HG02981 (cell line): ENCODE data around the gene LIMCH1.
"Not testable (repeated sequence)": the region's sequence is repeated elsewhere in the genome, so short reads cannot be mapped to it uniquely, and the experiment has no call there.

Experiments
- ATAC-seq: cut with Tn5 transposase; IDR thresholded peaks from one replicate; pipeline ENCODE4 v1.9.1; 2021; ENCODE audit warnings: mild to moderate bottlenecking, moderate library complexity; ENCODE audit not compliant: unreplicated experiment

The LIMCH1 gene

GRCh38 chr4:41670982-41671381 is 133.0 kb downstream of the LIMCH1 start:
- no peak for ATAC-seq

DNA sequence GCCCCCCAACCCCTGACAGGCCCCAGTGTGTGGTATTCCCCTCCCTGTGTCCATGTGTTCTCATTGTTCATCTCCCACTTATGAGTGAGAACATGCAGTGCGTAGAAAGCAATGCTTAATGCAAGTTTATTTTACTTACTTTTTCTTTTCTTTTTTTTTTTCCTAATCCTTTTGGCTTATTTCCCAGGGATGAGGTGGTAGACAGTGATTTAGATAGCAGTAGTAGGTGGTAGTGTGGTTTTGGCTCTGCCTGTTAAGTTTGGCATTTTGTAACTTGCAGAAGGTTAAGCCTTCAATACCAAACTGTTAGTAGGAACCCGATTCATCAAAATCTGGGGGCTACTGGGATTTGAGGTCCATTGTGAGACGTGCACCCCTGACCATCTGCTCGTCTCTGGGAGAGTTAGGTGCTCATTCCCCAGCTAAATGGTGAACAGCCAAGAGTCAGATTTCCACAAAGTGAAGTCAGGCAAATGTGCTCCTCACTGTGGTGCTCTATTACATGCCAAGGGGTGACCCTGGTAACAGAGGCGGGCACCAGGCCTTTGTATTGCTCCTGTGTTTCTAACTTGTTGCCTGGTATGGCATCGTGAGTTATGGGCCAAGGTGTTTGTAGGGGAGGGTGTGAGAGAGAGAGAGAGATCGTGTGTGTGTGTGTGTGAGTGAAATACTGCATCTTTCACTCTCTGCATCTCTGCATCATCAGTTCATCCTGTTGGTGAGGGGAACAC is 140.3 kb downstream of the LIMCH1 start:
- no peak for ATAC-seq

DNA sequence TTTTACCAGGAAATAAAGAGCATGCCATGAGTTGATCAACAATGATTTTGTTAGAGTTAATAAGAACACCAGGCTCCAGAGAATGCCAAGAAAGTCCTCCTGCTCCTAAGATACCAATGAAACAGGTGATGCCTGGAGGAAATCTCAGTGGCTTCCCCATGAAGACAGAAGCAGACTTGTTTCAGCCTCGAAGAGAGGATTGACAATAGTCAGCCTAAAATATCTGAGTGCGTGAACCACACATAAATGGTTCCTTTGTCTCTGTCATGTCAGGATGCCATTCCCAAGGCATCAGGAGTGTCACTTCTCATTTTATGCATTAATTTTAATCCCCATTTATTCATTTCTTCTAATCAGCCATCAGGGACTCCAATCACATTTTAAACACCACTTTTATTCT is 141.0 kb downstream of the LIMCH1 start:
- ATAC-seq = no peak

GRCh38 chr4:41679991-41680390 is 142.0 kb downstream of the LIMCH1 start:
- ATAC-seq = no peak

- ATAC-seq = no peak
These were observed 143.1 kb downstream of the LIMCH1 start for GRCh38 chr4:41681054-41681453.

DNA sequence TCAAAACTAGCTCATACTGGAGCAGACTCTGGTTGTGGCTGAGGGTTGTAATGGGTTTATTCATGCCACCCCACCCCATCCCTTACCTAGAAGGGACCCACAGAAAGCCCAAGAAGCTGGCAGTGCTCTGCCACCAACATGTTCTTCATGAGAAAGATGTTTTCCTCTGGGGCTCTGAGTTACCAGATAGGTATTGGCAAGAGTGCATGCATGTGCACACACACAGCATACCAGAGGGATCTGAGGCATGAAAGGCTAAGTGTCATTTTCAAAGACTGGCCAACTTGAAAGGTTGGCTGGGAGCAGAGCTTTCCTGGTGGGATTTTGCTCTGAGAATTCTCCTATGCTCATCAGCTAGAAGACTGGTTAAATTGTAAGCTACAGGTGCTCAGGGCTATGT is 145.4 kb downstream of the LIMCH1 start:
- no peak for ATAC-seq

DNA sequence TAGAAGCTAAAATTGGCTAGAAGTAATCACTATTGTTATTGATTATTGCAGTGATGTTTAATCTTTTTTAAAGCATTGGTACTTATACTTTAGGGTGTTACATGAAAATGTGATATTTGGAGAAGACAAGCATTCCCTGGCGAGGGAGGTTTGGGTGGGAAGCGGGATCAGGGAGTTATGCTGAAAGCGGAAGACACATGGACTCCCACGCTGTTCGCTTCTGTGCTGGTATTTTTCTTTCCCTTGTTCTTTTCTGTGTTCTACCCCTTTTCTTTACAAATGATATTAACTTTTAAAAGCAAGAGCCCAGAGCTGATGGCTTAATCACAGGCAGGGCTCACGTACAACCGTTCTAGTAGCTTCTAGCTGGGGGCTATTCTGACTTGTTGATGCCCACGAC is 148.9 kb downstream of the LIMCH1 start:
- no peak for ATAC-seq

- ATAC-seq = no peak
These were observed 150.0 kb downstream of the LIMCH1 start for GRCh38 chr4:41687971-41688370.

GRCh38 chr4:41692717-41693345 is 154.9 kb downstream of the LIMCH1 start:
- ATAC-seq = peak; percentile 79

DNA sequence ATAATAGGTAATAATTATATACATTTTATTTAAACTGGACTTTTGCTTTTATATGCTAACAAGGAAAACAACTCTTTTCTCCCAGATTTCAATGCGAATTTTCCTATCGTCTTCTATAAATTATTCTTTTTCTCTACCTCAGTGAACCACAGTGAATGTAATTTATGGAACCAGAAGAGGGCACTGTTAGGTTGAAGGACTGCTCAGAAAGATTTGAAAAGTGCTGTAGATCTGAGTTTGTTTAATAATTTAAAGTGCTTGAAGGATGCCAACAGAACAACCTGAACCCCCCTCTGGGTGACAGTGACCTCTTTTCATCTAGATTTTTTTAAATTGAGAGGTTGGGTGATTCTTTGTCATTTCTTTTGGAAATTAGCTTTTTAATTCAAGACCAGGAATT is 155.7 kb downstream of the LIMCH1 start:
- ATAC-seq = no peak

DNA sequence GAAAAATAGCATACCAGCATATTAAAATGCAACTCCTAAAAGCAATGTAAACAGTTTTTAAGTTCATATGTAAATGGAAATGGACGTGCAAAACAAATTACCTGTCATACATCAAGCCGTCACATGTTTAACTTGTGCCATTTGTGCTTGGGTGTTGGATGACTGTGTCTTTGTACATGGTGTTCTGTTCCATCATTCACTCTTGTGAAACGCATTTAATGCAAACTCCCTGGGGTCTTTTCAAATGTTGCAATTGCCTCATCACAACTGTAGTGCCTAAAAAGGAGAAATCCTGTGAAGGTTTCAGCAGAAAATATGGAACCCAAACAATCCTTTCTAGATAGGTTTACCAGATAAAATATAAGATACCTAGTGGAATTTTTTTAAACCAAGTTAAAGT is 158.2 kb downstream of the LIMCH1 start:
- ATAC-seq = no peak

DNA sequence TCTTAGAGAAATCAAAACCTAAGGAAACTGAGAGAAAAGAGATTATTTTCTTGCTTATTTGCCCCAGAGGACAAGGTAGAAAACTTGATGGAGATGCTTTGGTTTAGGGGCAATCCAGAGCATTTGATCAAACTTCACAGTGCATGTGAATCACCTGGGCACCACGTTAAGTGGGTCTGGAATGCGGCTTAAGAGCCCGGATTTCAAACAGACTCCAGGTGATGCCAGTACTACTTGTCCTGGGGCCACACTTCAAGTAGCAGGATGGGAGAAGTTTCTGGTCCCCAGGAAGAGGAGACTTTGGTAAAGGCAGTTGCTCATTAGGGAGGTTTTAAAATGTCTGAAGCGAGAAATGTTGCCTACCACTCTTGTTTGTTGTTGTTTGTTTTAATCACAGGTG is 158.8 kb downstream of the LIMCH1 start:
- no peak for ATAC-seq

- ATAC-seq = no peak
These were observed 164.0 kb downstream of the LIMCH1 start for GRCh38 chr4:41701983-41702382.

DNA sequence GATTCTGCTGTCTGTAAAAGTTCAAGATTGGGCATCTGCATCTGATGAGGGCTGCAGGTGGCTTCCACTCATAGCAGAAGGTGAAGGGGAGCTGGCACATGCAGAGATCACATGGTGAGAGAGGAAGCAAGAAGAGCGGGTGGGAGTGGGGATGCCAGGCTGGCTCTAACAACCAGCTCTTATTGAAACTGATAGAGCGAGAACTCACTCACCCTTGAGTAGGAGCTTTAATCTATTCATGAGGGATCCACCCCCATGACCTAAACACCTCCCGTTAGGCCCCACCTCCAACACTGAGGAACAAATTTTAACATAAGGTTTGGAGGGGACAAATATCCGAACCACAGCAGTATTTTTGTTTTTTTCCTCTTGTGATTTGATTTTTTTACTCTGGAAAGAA is 164.8 kb downstream of the LIMCH1 start:
- no peak for ATAC-seq

DNA sequence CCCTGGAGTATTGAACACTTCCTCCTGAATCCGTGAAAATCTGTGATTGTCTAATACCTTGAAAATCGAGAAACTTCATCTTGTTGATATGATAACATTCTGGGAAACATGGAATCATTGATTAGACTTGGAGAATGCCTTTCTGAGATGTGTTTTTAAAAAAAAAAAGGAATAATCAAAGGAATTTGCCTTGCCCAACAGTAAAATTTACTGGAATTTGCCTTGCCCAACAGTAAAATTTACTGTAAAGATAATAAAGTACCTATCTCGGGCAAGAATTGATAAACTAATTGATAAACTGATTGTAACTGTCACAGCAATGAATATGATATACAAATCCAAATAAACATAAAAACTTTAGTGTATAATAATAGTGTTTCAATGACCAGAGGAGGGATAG is 165.8 kb downstream of the LIMCH1 start:
- no peak for ATAC-seq

DNA sequence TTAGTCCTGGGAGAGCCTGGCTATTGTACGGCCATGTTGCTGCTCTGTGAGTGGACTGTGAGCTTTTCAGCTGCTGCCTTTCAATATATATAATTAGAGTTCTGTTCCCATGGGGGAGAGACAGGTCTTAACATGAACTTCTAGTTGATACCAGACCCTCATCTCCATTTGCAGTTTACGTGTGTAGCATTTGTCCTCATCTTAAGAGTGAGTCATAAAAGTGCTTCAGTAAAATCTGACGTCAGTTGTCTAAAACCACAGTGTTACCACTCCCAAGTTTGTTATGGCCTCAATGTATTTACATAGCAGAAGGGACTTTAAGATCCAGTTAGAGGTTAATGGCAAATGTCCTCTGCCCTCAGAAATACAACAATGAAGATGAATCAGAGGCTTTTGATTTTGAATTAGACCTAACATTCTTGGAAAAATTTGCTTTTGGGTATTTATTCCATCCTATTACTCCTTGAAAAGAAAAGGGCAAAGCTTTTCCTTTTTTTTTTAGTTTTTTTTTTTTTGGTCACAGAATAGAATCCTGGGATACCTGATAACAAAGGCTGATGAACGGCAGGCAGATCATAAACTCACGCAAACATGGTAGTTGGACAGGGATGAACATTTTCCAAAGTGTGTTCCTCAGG is 172.0 kb downstream of the LIMCH1 start:
- ATAC-seq = no peak

DNA sequence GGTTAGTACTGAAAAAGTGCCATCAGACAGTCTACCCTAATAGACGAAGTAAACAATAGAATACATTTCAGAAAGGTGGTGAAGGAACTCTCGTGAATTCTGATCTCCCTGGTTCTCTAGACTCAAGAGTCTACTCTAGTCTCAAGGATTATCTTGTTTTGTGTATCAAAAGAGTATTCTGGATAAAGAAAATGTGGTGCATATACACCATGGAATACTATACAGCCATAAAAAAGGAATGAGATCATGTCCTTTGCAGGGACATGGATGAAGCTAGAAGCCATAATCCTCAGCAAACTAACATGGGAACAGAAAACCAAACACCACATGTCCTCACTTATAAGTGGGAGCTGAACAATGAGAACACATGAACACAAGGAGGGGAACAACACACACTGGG is 173.7 kb downstream of the LIMCH1 start:
- ATAC-seq = not testable (repeated sequence)

DNA sequence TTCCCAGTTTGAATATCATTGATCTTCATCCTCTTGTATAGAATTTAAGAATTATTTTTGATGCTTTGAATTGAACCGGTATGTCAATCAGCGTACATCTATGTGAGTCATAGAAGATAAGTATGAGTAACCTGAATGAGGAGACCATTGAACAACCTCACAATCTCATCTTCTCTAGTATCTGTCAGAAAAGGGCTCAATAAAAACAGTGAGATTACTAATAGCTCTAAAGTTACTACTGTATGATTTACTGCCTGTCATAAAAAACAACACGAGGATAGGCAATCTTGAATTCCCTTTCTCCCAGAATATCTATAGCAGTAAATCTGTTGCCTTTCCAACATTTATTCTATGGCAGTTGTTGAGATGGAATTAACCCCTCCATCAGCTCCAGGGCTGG is 174.5 kb downstream of the LIMCH1 start:
- no peak for ATAC-seq

GRCh38 chr4:41713768-41714167 is 175.8 kb downstream of the LIMCH1 start:
- no peak for ATAC-seq

- ATAC-seq = no peak
These were observed 176.5 kb downstream of the LIMCH1 start for GRCh38 chr4:41714364-41715000.

DNA sequence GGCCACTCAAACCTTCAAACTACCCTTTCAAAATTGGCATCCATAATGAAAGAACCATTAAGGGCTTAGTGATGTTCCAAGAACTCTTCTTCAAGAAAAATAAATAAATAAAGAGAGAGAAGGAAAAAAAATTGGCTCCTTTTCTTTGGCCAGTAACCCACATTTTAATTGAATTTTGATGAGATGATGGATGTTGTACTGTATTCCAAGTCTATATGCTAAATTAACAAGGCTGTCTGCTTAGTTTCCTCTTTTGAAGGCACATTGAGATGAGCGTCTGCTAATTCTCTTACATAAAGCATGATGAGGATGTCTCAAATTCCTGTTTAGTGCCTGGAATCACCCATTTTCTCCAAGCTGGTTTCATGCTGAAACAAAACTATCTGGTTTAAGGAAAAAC is 177.2 kb downstream of the LIMCH1 start:
- no peak for ATAC-seq

DNA sequence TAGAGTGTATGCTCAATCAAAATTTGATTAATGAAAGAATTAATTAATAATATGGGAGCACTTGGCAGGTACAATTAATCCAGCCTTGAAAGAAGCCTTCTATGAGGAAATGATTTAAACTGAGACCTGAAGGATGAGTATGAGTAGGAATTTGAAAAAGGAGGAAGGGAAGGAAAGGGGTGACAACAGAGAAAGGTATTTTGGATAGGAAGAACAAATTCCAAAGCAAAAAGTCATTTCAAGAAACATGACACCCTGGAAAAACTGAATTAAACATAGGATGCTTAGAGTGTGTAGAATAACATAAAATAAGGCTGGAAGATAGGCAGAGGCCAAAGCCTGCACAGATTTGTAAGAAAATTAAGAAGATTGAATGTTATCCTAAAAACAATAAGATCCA is 180.9 kb downstream of the LIMCH1 start:
- ATAC-seq = no peak
